K562 (cell line): Measurements from ENCODE around the gene TTC39B. TPM values are rescaled to one million over a fixed set of nuclear protein-coding genes. Genes with fewer than 3 reads are reported as not detected.

Experiments used
- ATAC-seq: fragments of 200-7000 bp; cut with Tn5 transposase; 3 replicates; pipeline ENCODE4 v1.9.1; 2020; ENCODE audit warnings: moderate library complexity
- BruUV-seq: library from RNA; stranded (reverse); fragments of 400-500 nt; replicated peaks from 2 replicates; lab custom pipeline; 2021; lab: Mats Ljungman, UMichigan
- CTCF ChIA-PET: fragments of 300-600 bp; formaldehyde crosslinking; extraction: SDS; loops from one replicate; lab custom pipeline; 2021; ENCODE audit warnings: low intra/inter-chr PET ratio; lab: Yijun Ruan, JAX
- POLR2A ChIA-PET: fragments of 300-600, 350-650 bp; sonication (Branson Sonifier 250); formaldehyde crosslinking; extraction: SDS; loops from one replicate; lab custom pipeline; 2021; ENCODE audit warnings: antibody characterized with exemption, inconsistent platforms; lab: Yijun Ruan, JAX
- DNase-seq, 4 experiments: peaks; one replicate each; pipeline versions ENCODE4 v3.0.0 to v3.0.0-alpha.2; 2011 to 2018; ENCODE audit warnings: low spot score in 3 of 4, mixed read lengths in 3 of 4; ENCODE audit errors: extremely low read depth in 1 of 4
- FAIRE-seq: peaks from 2 replicates; lab custom pipeline; 2011; peaks lifted over from hg19 to GRCh38; lab: Jason Lieb, UNC
- H2AFZ ChIP-seq: 2 replicates; pipeline ENCODE4 v1.6.0; 2011; ENCODE audit warnings: low read depth, low read length, control low read depth, inconsistent platforms
- H3K27ac ChIP-seq: fragments of 200-600 bp; 3 replicates; pipeline ENCODE4 v1.8.0; 2011; ENCODE audit warnings: low read depth, mild to moderate bottlenecking, control low read depth, inconsistent platforms, low read length, moderate library complexity, mixed read lengths; ENCODE audit errors: extremely low read depth
- H3K27me3 ChIP-seq, 2 experiments: fragments of 300-600 bp in 1 of 2; 2 replicates in 1 of 2; 3 replicates in 1 of 2; pipeline versions ENCODE4 v1.6.0 to v1.8.0; 2011; ENCODE audit warnings: inconsistent platforms in 2 of 2, low read length in 2 of 2, mild to moderate bottlenecking in 1 of 2, mixed read lengths in 1 of 2, moderate library complexity in 1 of 2; ENCODE audit not compliant: control insufficient read depth in 2 of 2, insufficient read depth in 2 of 2
- H3K36me3 ChIP-seq: fragments of 300-600 bp; 3 replicates; pipeline ENCODE4 v1.8.0; 2011; ENCODE audit warnings: mild to moderate bottlenecking, low read length, inconsistent platforms; ENCODE audit not compliant: control insufficient read depth, insufficient read depth
- H3K4me1 ChIP-seq, 2 experiments: fragments of 200-600 bp in 1 of 2; replicated peaks in 1 of 2; 2 replicates in 1 of 2; 3 replicates in 1 of 2; pipeline versions ENCODE4 v1.5.1 to v1.8.0; 2011; ENCODE audit warnings: inconsistent platforms in 2 of 2, low read length in 2 of 2, mild to moderate bottlenecking in 1 of 2, mixed read lengths in 1 of 2, moderate library complexity in 1 of 2; ENCODE audit not compliant: control insufficient read depth in 2 of 2, insufficient read depth in 2 of 2
- H3K4me2 ChIP-seq: 2 replicates; pipeline ENCODE4 v1.6.1; 2011; ENCODE audit warnings: low read length, control low read depth, inconsistent platforms, mixed read lengths; ENCODE audit not compliant: insufficient read depth
- H3K4me3 ChIP-seq: fragments of 200-600 bp; sonication (generic), shearing (Covaris generic); 2 replicates; pipeline ENCODE4 v1.5.1; 2016; ENCODE audit warnings: control low read depth, inconsistent platforms
- H3K79me2 ChIP-seq: fragments of 200-600 bp; 3 replicates; pipeline ENCODE4 v1.8.0; 2011; ENCODE audit warnings: low read length, inconsistent platforms; ENCODE audit not compliant: control insufficient read depth, insufficient read depth
- H3K9ac ChIP-seq, 2 experiments: 2 replicates each; pipeline versions ENCODE4 v1.6.0 to v1.6.1; 2011; ENCODE audit warnings: low read depth in 2 of 2, low read length in 2 of 2, control low read depth in 1 of 2, inconsistent platforms in 1 of 2, mild to moderate bottlenecking in 1 of 2, mixed read lengths in 1 of 2; ENCODE audit not compliant: insufficient read depth in 1 of 2
- H3K9me1 ChIP-seq: one replicate; pipeline ENCODE4 v1.6.0; 2011; ENCODE audit warnings: inconsistent platforms, mild to moderate bottlenecking, low read length, moderate library complexity; ENCODE audit not compliant: control insufficient read depth, insufficient read depth
- H3K9me3 ChIP-seq: replicated peaks from 2 replicates; pipeline ENCODE4 v1.5.1; 2011; ENCODE audit warnings: low read depth, low read length, inconsistent platforms; ENCODE audit not compliant: control insufficient read depth, insufficient read depth
- H4K20me1 ChIP-seq: replicated peaks from 2 replicates; pipeline ENCODE4 v1.6.1; 2011; ENCODE audit warnings: low read length, inconsistent platforms, mixed read lengths; ENCODE audit not compliant: control insufficient read depth, insufficient read depth
- BRD9 ChIP-seq: fragments of 450-650 bp; IDR thresholded peaks from 2 replicates; pipeline ENCODE4 v1.6.1; 2018; ENCODE audit warnings: low read depth; ENCODE audit not compliant: partially characterized antibody
- CCNT2 ChIP-seq: IDR thresholded peaks from 2 replicates; pipeline ENCODE4 v1.6.1; 2011; ENCODE audit warnings: borderline replicate concordance, low read depth, mild to moderate bottlenecking, moderate library complexity, mixed read lengths, low read length; ENCODE audit not compliant: insufficient read length; ENCODE audit errors: extremely low read depth
- CTCF ChIP-seq, 3 experiments: IDR thresholded peaks in 2 of 3; conservative IDR thresholded peaks in 1 of 3; 2 replicates each; pipeline ENCODE4 v1.5.1; 2011 to 2012; ENCODE audit warnings: low read length in 3 of 3, mild to moderate bottlenecking in 3 of 3, control low read depth in 2 of 3, improper control_type of control experiment in 1 of 3, inconsistent platforms in 1 of 3, low read depth in 1 of 3, mixed read lengths in 1 of 3, moderate library complexity in 1 of 3; ENCODE audit not compliant: insufficient read depth in 2 of 3
- EGR1 ChIP-seq: fragments of 450-650 bp; conservative IDR thresholded peaks from 2 replicates; pipeline ENCODE4 v1.6.1; 2017; ENCODE audit warnings: mild to moderate bottlenecking
- FOXJ3 ChIP-seq: sonication (generic); formaldehyde crosslinking; IDR thresholded peaks from 2 replicates; pipeline ENCODE4 v1.4.0; 2020; ENCODE audit warnings: mild to moderate bottlenecking, missing genetic modification reagents
- NEUROD1 ChIP-seq: fragments of 150-350 bp; IDR thresholded peaks from 2 replicates; pipeline ENCODE4 v1.6.1; 2014; ENCODE audit warnings: borderline replicate concordance, low read length, low read depth; ENCODE audit not compliant: partially characterized antibody
- NFYB ChIP-seq: IDR thresholded peaks from 2 replicates; pipeline ENCODE4 v1.6.1; 2011; ENCODE audit warnings: mild to moderate bottlenecking, moderate library complexity; ENCODE audit not compliant: insufficient read length; ENCODE audit errors: extremely low read depth
- RAD21 ChIP-seq, 2 experiments: fragments of 250-450 bp in 1 of 2; fragments of 450-650 bp in 1 of 2; sonication (Bioruptor Pico) in 1 of 2; formaldehyde crosslinking in 1 of 2; IDR thresholded peaks in 1 of 2; conservative IDR thresholded peaks in 1 of 2; 2 replicates each; pipeline versions ENCODE4 v1.4.0 to v1.8.0; 2020 to 2022; ENCODE audit warnings: mild to moderate bottlenecking in 2 of 2, moderate library complexity in 1 of 2
- SMAD2 ChIP-seq: fragments of 150-350 bp; IDR thresholded peaks from 2 replicates; pipeline ENCODE4 v1.6.1; 2014; ENCODE audit warnings: low read depth, mild to moderate bottlenecking, low read length
- TAF7 ChIP-seq: fragments of 450-650 bp; IDR thresholded peaks from 2 replicates; pipeline ENCODE4 v1.6.1; 2016; ENCODE audit warnings: missing genetic modification characterization, missing compliant biosample characterization
- ZBTB1 ChIP-seq: sonication (generic); formaldehyde crosslinking; IDR thresholded peaks from 2 replicates; pipeline ENCODE4 v1.8.1; 2023; ENCODE audit warnings: missing genetic modification reagents, low read depth, mild to moderate bottlenecking, borderline replicate concordance
- ZNF696 ChIP-seq: fragments of 250-450 bp; sonication (Bioruptor Pico); conservative IDR thresholded peaks from 2 replicates; pipeline ENCODE4 v1.4.0; 2020; ENCODE audit warnings: mild to moderate bottlenecking, moderate library complexity
- WGBS: fragments of 100-300 bp; shearing (Covaris generic); methylation state at CpG from one replicate; pipeline ENCODE4 v1.1.6; 2016; ENCODE audit warnings: low coverage, mixed read lengths; ENCODE audit not compliant: insufficient coverage; ENCODE audit errors: missing lambda C conversion rate; 5-methylcytosine and 5-hydroxymethylcytosine counted together
- in situ Hi-C: fragments of 300-500 bp; cut with MboI; formaldehyde crosslinking; loops from 4 replicates; pipeline ENCODE4 v1.15.0; 2018; ENCODE audit warnings: inconsistent platforms, mixed read lengths
- intact Hi-C: fragments of 100-400 bp; cut with micrococcal nuclease; formaldehyde crosslinking; loops from 2 replicates; pipeline ENCODE4 v1.14.2; 2022
- polyA plus RNA-seq, 8 experiments: library from polyadenylated mRNA; depleted of rRNA in 4 of 8; stranded (reverse) in 5 of 8; unstranded in 3 of 8; fragments of >200 nt; fragmentation: Nextera tagmentation in 2 of 8; fragmentation: Illumina TruSeq in 1 of 8; extraction: Ambion mirVana in 2 of 8; extraction: Trizol in 1 of 8; gene quantifications; 2 replicates each; pipeline versions ENCODE4 v1.2.1 to v1.2.3, GENCODE V29; 2011 to 2014; ENCODE audit warnings: inconsistent platforms in 1 of 8, missing spikeins in 1 of 8
- total RNA-seq, 7 experiments: library from RNA; depleted of rRNA in 6 of 7; stranded (reverse); fragments of >200 nt in 6 of 7; fragmentation: Illumina TruSeq in 2 of 7; extraction: Trizol in 2 of 7; gene quantifications; 2 replicates each; pipeline versions ENCODE4 v1.2.1 to v1.2.3, GENCODE V29; 2011 to 2021; ENCODE audit warnings: low replicate concordance in 1 of 7

The TTC39B gene
- total and polyA plus RNA-seq, 9 of the 15 experiments (the other 6 are each of a cell fraction or from before 2014, with no cell fraction given) = 0.32 to 1.2 (median 0.95) TPM

- ATAC-seq = no peak
- no peaks in the 10 kb centered on the region for H3K4me1 ChIP-seq
- no peaks in the 10 kb centered on the region for H3K9me1 ChIP-seq
- H3K9me3 ChIP-seq = no peaks in the 10 kb centered on the region
- no peak overlapping the region for H3K27ac ChIP-seq
- no peak overlapping the region for H3K4me3 ChIP-seq
- no peaks in the 10 kb centered on the region for H3K36me3 ChIP-seq
- no peak overlapping the region for H3K4me2 ChIP-seq
- WGBS = 8% methylated on average over 3 of the region's 3 CpGs
- TF ChIP-seq CCNT2 (no peak), BRD9 (no peak), FOXJ3 (no peak)
- no peak for FAIRE-seq
- H3K9ac ChIP-seq = no peak overlapping the region
- H4K20me1 ChIP-seq = no peaks in the 10 kb centered on the region
- CTCF ChIA-PET = no interaction called here
- in situ Hi-C loops (loop anchor here (10.0 kb wide), 1 partner anchor 142 kb away; no protein-coding TSS in a partner anchor), intact Hi-C loops (loop anchor here (10.0 kb wide), 1 partner anchor 262 kb away; no protein-coding TSS in a partner anchor)
- H3K79me2 ChIP-seq = no peaks in the 10 kb centered on the region
- POLR2A ChIA-PET = interaction anchor here (0.6 kb wide), 1 partner anchor 268 kb away, joined by 3 read pairs; no protein-coding TSS in a partner anchor
- DNase-seq = no peak
- no TSS peak for BruUV-seq
- no peaks in the 10 kb centered on the region; a peak in 2 of 5 replicates for H3K27me3 ChIP-seq
- H2AFZ ChIP-seq = no peak overlapping the region
These were observed 34.6 kb downstream of the TTC39B start for GRCh38 chr9:15272377-15272928.

GRCh38 chr9:15271403-15271802 lies 35.6 kb downstream of the TTC39B start:
- 3% methylated on average over 7 of the region's 7 CpGs for WGBS
- Histone ChIP-seq H3K9me3 (no peaks in the 10 kb centered on the region), H3K27me3 (no peaks in the 10 kb centered on the region; a peak in 2 of 5 replicates), H3K4me1 (no peaks in the 10 kb centered on the region), H3K4me2 (no peak overlapping the region), H3K9ac (no peak overlapping the region)
- ATAC-seq (peak; percentile 78), DNase-seq (peak in 2 of 4 experiments; percentile 11 to 34)
- intact Hi-C loops = loop anchor here (10.0 kb wide), 1 partner anchor 263 kb away; no protein-coding TSS in a partner anchor
- CTCF ChIA-PET = no interaction called here
- TF ChIP-seq ZBTB1 (CRISPR knock-in tag) (no peak), CCNT2 (no peak), NEUROD1 (no peak), SMAD2 (no peak), TAF7 (tag) (no peak), CTCF (IDR thresholded peaks at IDR 0.05 in 2 of 3, conservative IDR thresholded peaks at IDR 0.05 in 1 of 3; ENCODE audit: insufficient read depth in 2 of 3, low read depth in 1 of 3, low read length in 3 of 3) (peak in 2 of 3 experiments; percentile 13 to 29; a peak in 2 of 6 replicates), EGR1 (peak; percentile 51; the same call in 1 of the 2 replicates), NFYB (no peak), ZNF696 (CRISPR knock-in tag) (no peak), RAD21 (CRISPR knock-in tag; conservative IDR thresholded peaks at IDR 0.05 in 1 of 2, IDR thresholded peaks at IDR 0.05 in 1 of 2) (peak in 1 of 2 experiments; percentile 32; a peak in 1 of 4 replicates)
- TF ChIP-seq, all 486 proteins: peak for 3
- Histone ChIP-seq H2AFZ (no peak overlapping the region), H3K9me1 (no peaks in the 10 kb centered on the region), H4K20me1 (no peaks in the 10 kb centered on the region), H3K4me3 (no peak overlapping the region), H3K27ac (no peak overlapping the region), H3K36me3 (no peaks in the 10 kb centered on the region), H3K79me2 (no peaks in the 10 kb centered on the region)
- in situ Hi-C loops = loop anchor here (10.0 kb wide), 1 partner anchor 143 kb away; no protein-coding TSS in a partner anchor
- POLR2A ChIA-PET = no interaction called here
- BruUV-seq = no TSS peak
- no peak for FAIRE-seq
